CD14-positive monocyte (primary cell): ENCODE data around the gene DENND6B. TPM values are rescaled to one million over a fixed set of nuclear protein-coding genes. Genes with fewer than 3 reads are reported as not detected.

Experiments used
- DNase-seq, 3 donors: peaks; one replicate each; pipeline ENCODE4 v3.0.0-alpha.2; 2011 to 2022
- H2AFZ ChIP-seq: 2 replicates; pipeline ENCODE4 v1.6.0; 2012; ENCODE audit warnings: mild to moderate bottlenecking, low read depth, low read length, inconsistent platforms; ENCODE audit not compliant: insufficient read depth, poor library complexity, severe bottlenecking
- H3K27ac ChIP-seq, 2 donors: 1 replicate in 1 of 2; 2 replicates in 1 of 2; pipeline ENCODE4 v1.5.1; 2012 to 2013; ENCODE audit warnings: low read length in 2 of 2, control low read depth in 1 of 2, inconsistent platforms in 1 of 2, low read depth in 1 of 2, mild to moderate bottlenecking in 1 of 2
- H3K27me3 ChIP-seq, 2 donors: one replicate each; pipeline versions ENCODE4 v1.6.0 to v1.6.1; 2011 to 2013; ENCODE audit warnings: low read length in 2 of 2; ENCODE audit not compliant: control insufficient read depth in 2 of 2, insufficient read depth in 2 of 2
- H3K36me3 ChIP-seq, 2 donors: replicated peaks in 1 of 2; 1 replicate in 1 of 2; 2 replicates in 1 of 2; pipeline versions ENCODE4 v1.5.1 to v1.6.1; 2012 to 2013; ENCODE audit warnings: low read length in 2 of 2, control low read depth in 1 of 2, inconsistent platforms in 1 of 2, mild to moderate bottlenecking in 1 of 2; ENCODE audit not compliant: insufficient read depth in 2 of 2, control insufficient read depth in 1 of 2
- H3K4me1 ChIP-seq, 2 donors: 1 replicate in 1 of 2; 2 replicates in 1 of 2; pipeline versions ENCODE4 v1.5.1 to v1.6.1; 2012 to 2013; ENCODE audit warnings: low read length in 2 of 2, control low read depth in 1 of 2, inconsistent platforms in 1 of 2, mild to moderate bottlenecking in 1 of 2, moderate library complexity in 1 of 2; ENCODE audit not compliant: insufficient read depth in 2 of 2, control insufficient read depth in 1 of 2
- H3K4me2 ChIP-seq: replicated peaks from 2 replicates; pipeline ENCODE3; 2012; ENCODE audit warnings: low read length, moderate library complexity, mild to moderate bottlenecking; ENCODE audit not compliant: poor library complexity, severe bottlenecking; ENCODE audit errors: extremely low read depth
- H3K4me3 ChIP-seq, 3 experiments: fragments of 200-600 bp in 1 of 3; sonication (generic) in 1 of 3; replicated peaks in 1 of 3; 1 replicate in 2 of 3; 2 replicates in 1 of 3; pipeline ENCODE4 v1.5.1; 2011 to 2013; ENCODE audit warnings: low read length in 3 of 3, mild to moderate bottlenecking in 3 of 3, control low read depth in 2 of 3, low read depth in 2 of 3, inconsistent platforms in 1 of 3, moderate library complexity in 1 of 3
- H3K79me2 ChIP-seq: 2 replicates; pipeline ENCODE4 v1.6.0; 2012; ENCODE audit warnings: mild to moderate bottlenecking, control low read depth, inconsistent platforms, low read length, moderate library complexity; ENCODE audit not compliant: insufficient read depth
- H3K9ac ChIP-seq: 2 replicates; pipeline ENCODE4 v1.6.0; 2017; ENCODE audit warnings: low read length, mild to moderate bottlenecking; ENCODE audit not compliant: insufficient read depth, poor library complexity, severe bottlenecking
- H3K9me3 ChIP-seq, 2 donors: replicated peaks in 1 of 2; 1 replicate in 1 of 2; 2 replicates in 1 of 2; pipeline versions ENCODE4 v1.5.1 to v1.6.1; 2012 to 2013; ENCODE audit warnings: low read length in 2 of 2, control low read depth in 1 of 2; ENCODE audit not compliant: control insufficient read depth in 1 of 2, insufficient read depth in 1 of 2
- H4K20me1 ChIP-seq: 2 replicates; pipeline ENCODE4 v1.6.0; 2012; ENCODE audit warnings: mild to moderate bottlenecking, low read length, control low read depth, moderate library complexity; ENCODE audit not compliant: insufficient read depth
- H3K27ac Mint-ChIP-seq, 7 donors: one replicate each; pipeline ENCODE4 v1.8.0; 2020; ENCODE audit warnings: mild to moderate bottlenecking in 7 of 7, mixed read lengths in 7 of 7, moderate library complexity in 6 of 7, inconsistent platforms in 2 of 7
- H3K27me3 Mint-ChIP-seq, 3 donors: one replicate each; pipeline ENCODE4 v1.8.0; 2021 to 2022; ENCODE audit warnings: low read depth in 3 of 3, mild to moderate bottlenecking in 3 of 3, mixed read lengths in 3 of 3, moderate library complexity in 3 of 3, inconsistent platforms in 1 of 3
- H3K36me3 Mint-ChIP-seq, 2 donors: one replicate each; pipeline ENCODE4 v1.8.0; 2020; ENCODE audit warnings: mixed read lengths in 2 of 2, inconsistent platforms in 1 of 2, mild to moderate bottlenecking in 1 of 2
- H3K4me1 Mint-ChIP-seq: one replicate; pipeline ENCODE4 v1.8.0; 2020; ENCODE audit warnings: mild to moderate bottlenecking, mixed read lengths
- H3K4me3 Mint-ChIP-seq, 2 donors: one replicate each; pipeline ENCODE4 v1.8.0; 2020; ENCODE audit warnings: mild to moderate bottlenecking in 2 of 2, mixed read lengths in 2 of 2, moderate library complexity in 1 of 2
- H3K9me3 Mint-ChIP-seq, 7 donors: one replicate each; pipeline ENCODE4 v1.8.0; 2020 to 2022; ENCODE audit warnings: mixed read lengths in 7 of 7, mild to moderate bottlenecking in 6 of 7, moderate library complexity in 6 of 7, inconsistent platforms in 2 of 7
- CTCF ChIP-seq: fragments of 200-600 bp; IDR thresholded peaks from one replicate; pipeline ENCODE4 v1.8.0; 2022; ENCODE audit warnings: antibody characterized with exemption, mild to moderate bottlenecking
- WGBS: methylation state at CpG from one replicate; pipeline ENCODE4 v1.1.5; 2013; ENCODE audit warnings: missing lambda C conversion rate; ENCODE audit not compliant: insufficient coverage; 5-methylcytosine and 5-hydroxymethylcytosine counted together
- intact Hi-C, 2 donors: fragments of 100-400 bp; cut with micrococcal nuclease; formaldehyde crosslinking; loops; one replicate each; pipeline versions ENCODE4 v1.15.0 to v1.15.1; 2023
- polyA plus RNA-seq, 3 donors: library from polyadenylated mRNA; depleted of rRNA in 1 of 3; unstranded in 2 of 3; stranded (reverse) in 1 of 3; fragments of 300-500 nt in 2 of 3; fragments of >200 nt in 1 of 3; fragmentation: Illumina TruSeq in 2 of 3; gene quantifications; 1 replicate in 2 of 3; 2 replicates in 1 of 3; pipeline ENCODE4 v1.2.3, GENCODE V29; 2012 to 2021

Gene DENND6B
- polyA plus RNA-seq, 3 donors, result 1.7 to 10.6 (median 2.1) TPM

- Mint-ChIP-seq H3K36me3 (peaks cover 2 to 5% of the 10 kb centered on the region in 2 donors), H3K27ac (peak overlapping the region; percentile 81 to 96 (median 92)), H3K9me3 (peaks cover 0 to 2% (median 0%) of the 10 kb centered on the region in 7 donors), H3K4me1 (peaks cover 31% of the 10 kb centered on the region), H3K4me3 (peak overlapping the region; percentile 75 to 96), H3K27me3 (peaks cover 2 to 3% (median 3%) of the 10 kb centered on the region in 3 donors)
- peak overlapping the region; percentile 66 for H3K9ac ChIP-seq
- no peaks in the 10 kb centered on the region for H3K9me3 ChIP-seq
- H3K36me3 ChIP-seq, result peaks cover 0 to 4% of the 10 kb centered on the region in 2 donors
- H3K27me3 ChIP-seq, result no peaks in the 10 kb centered on the region
- peak overlapping the region in 2 of 3 experiments; percentile 43 to 74 for H3K4me3 ChIP-seq
- peaks cover 34% of the 10 kb centered on the region in 2 donors for H3K4me1 ChIP-seq
- H2AFZ ChIP-seq, result peak overlapping the region; percentile 80
- intact Hi-C loops, result no loop called here
- H4K20me1 ChIP-seq, result no peaks in the 10 kb centered on the region
- no peak for DNase-seq
- H3K4me2 ChIP-seq, result peak overlapping the region; percentile 84
- TF ChIP-seq CTCF, result no peak
- peaks cover 11% of the 10 kb centered on the region for H3K79me2 ChIP-seq
- 50% methylated on average over 11 of the region's 14 CpGs for WGBS
- peak overlapping the region; percentile 70 to 87 for H3K27ac ChIP-seq
These were observed 12.7 kb downstream of the DENND6B start for GRCh38 chr22:50314081-50314454.

GRCh38 chr22:50313600-50313999 lies 13.2 kb downstream of the DENND6B start:
- intact Hi-C loops, result no loop called here
- Histone ChIP-seq H3K27me3 (no peaks in the 10 kb centered on the region), H3K79me2 (peaks cover 11% of the 10 kb centered on the region), H3K36me3 (peaks cover 0 to 4% of the 10 kb centered on the region in 2 donors), H2AFZ (no peak overlapping the region), H3K4me2 (peak overlapping the region; percentile 84), H3K9ac (peak overlapping the region; percentile 66), H3K27ac (peak overlapping the region; percentile 70 to 87), H3K4me1 (peaks cover 39% of the 10 kb centered on the region in 2 donors), H3K4me3 (peak overlapping the region in 1 of 3 experiments; percentile 74), H4K20me1 (no peaks in the 10 kb centered on the region), H3K9me3 (no peaks in the 10 kb centered on the region)
- H3K36me3 Mint-ChIP-seq, result peaks cover 2 to 5% of the 10 kb centered on the region in 2 donors
- DNase-seq, result no peak
- H3K27me3 Mint-ChIP-seq, result peaks cover 2 to 5% (median 3%) of the 10 kb centered on the region in 3 donors
- peak overlapping the region in 5 of 7 donors; percentile 54 to 96 (median 85) for H3K27ac Mint-ChIP-seq
- H3K4me3 Mint-ChIP-seq, result peak overlapping the region in 1 of 2 donors; percentile 96
- H3K9me3 Mint-ChIP-seq, result peaks cover 0 to 2% (median 0%) of the 10 kb centered on the region in 7 donors
- peaks cover 36% of the 10 kb centered on the region for H3K4me1 Mint-ChIP-seq
- TF ChIP-seq CTCF, result no peak
- WGBS, result 82% methylated on average over 8 of the region's 17 CpGs
